GM23338 (cell line): ENCODE results near the gene STOM.

Experiments
- CREB1 ChIP-seq: fragments of 250-450 bp; sonication (Bioruptor Pico); IDR thresholded peaks from 2 replicates; pipeline ENCODE4 v1.5.0; 2020; ENCODE audit warnings: low read depth, mild to moderate bottlenecking, moderate library complexity
- EZH2 ChIP-seq: fragments of 200-600 bp; sonication (generic); IDR thresholded peaks from one replicate; pipeline ENCODE4 v1.8.0; 2017; ENCODE audit warnings: antibody characterized with exemption, mild to moderate bottlenecking, low read depth; ENCODE audit not compliant: unreplicated experiment
- EZH2phosphoT487 ChIP-seq: fragments of 200-600 bp; sonication (generic); IDR thresholded peaks from one replicate; pipeline ENCODE4 v1.8.1; 2018; ENCODE audit warnings: antibody characterized with exemption; ENCODE audit not compliant: unreplicated experiment
- JUNB ChIP-seq: IDR thresholded peaks from one replicate; pipeline ENCODE4 v1.6.1; 2016; ENCODE audit warnings: antibody characterized with exemption; ENCODE audit not compliant: unreplicated experiment
- POLR2AphosphoS5 ChIP-seq: IDR thresholded peaks from 2 replicates; pipeline ENCODE4 v1.6.1; 2016; ENCODE audit warnings: antibody characterized with exemption, low read depth
- STAT1 ChIP-seq: IDR thresholded peaks from one replicate; pipeline ENCODE4 v1.6.1; 2016; ENCODE audit warnings: antibody characterized with exemption; ENCODE audit not compliant: unreplicated experiment
- ZNF462 ChIP-seq: fragments of 250-450 bp; sonication (Bioruptor Pico); IDR thresholded peaks from 2 replicates; pipeline ENCODE4 v1.5.0; 2020; ENCODE audit warnings: mild to moderate bottlenecking, moderate library complexity
- TF ChIP-seq, protein P1 (sequence below), 2 experiments: fragments of 200-600 bp in 1 of 2; sonication (generic) in 1 of 2; conservative IDR thresholded peaks; 2 replicates each; pipeline versions ENCODE4 v1.5.1 to v1.6.1; 2016 to 2017; ENCODE audit warnings: antibody characterized with exemption in 2 of 2, low read depth in 2 of 2, mild to moderate bottlenecking in 2 of 2, moderate library complexity in 1 of 2
- TF ChIP-seq, protein P2 (sequence below): IDR thresholded peaks from one replicate; pipeline ENCODE4 v1.6.1; 2018; ENCODE audit warnings: antibody characterized with exemption; ENCODE audit not compliant: unreplicated experiment

DNA sequence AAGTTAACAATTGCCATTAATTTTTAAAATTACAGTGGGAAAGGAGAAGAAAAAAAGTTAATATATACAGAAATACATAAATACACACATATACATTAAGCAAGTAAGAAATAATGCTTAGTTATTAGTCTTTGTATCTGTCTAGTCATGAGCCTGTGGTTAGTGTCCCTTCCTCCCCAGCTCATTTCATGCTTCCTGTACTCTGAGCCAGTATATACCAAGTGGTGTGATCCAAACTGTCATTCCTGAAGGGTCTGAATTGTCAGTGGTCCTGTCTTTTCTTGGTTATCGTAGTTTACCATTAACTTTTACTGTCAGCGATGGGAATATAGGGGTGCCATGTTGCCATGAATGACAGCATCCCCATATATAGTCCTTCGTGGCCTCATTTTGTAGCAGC lies 24.2 kb upstream of the STOM start:
- no peak for TF ChIP-seq EZH2
- TF ChIP-seq, protein P1, sequence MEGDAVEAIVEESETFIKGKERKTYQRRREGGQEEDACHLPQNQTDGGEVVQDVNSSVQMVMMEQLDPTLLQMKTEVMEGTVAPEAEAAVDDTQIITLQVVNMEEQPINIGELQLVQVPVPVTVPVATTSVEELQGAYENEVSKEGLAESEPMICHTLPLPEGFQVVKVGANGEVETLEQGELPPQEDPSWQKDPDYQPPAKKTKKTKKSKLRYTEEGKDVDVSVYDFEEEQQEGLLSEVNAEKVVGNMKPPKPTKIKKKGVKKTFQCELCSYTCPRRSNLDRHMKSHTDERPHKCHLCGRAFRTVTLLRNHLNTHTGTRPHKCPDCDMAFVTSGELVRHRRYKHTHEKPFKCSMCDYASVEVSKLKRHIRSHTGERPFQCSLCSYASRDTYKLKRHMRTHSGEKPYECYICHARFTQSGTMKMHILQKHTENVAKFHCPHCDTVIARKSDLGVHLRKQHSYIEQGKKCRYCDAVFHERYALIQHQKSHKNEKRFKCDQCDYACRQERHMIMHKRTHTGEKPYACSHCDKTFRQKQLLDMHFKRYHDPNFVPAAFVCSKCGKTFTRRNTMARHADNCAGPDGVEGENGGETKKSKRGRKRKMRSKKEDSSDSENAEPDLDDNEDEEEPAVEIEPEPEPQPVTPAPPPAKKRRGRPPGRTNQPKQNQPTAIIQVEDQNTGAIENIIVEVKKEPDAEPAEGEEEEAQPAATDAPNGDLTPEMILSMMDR (conservative IDR thresholded peaks at IDR 0.05; ENCODE audit: low read depth in 2 of 2): no peak
- no peak for TF ChIP-seq CREB1 (CRISPR knock-in tag)
- TF ChIP-seq ZNF462: no peak
- TF ChIP-seq, protein P2, sequence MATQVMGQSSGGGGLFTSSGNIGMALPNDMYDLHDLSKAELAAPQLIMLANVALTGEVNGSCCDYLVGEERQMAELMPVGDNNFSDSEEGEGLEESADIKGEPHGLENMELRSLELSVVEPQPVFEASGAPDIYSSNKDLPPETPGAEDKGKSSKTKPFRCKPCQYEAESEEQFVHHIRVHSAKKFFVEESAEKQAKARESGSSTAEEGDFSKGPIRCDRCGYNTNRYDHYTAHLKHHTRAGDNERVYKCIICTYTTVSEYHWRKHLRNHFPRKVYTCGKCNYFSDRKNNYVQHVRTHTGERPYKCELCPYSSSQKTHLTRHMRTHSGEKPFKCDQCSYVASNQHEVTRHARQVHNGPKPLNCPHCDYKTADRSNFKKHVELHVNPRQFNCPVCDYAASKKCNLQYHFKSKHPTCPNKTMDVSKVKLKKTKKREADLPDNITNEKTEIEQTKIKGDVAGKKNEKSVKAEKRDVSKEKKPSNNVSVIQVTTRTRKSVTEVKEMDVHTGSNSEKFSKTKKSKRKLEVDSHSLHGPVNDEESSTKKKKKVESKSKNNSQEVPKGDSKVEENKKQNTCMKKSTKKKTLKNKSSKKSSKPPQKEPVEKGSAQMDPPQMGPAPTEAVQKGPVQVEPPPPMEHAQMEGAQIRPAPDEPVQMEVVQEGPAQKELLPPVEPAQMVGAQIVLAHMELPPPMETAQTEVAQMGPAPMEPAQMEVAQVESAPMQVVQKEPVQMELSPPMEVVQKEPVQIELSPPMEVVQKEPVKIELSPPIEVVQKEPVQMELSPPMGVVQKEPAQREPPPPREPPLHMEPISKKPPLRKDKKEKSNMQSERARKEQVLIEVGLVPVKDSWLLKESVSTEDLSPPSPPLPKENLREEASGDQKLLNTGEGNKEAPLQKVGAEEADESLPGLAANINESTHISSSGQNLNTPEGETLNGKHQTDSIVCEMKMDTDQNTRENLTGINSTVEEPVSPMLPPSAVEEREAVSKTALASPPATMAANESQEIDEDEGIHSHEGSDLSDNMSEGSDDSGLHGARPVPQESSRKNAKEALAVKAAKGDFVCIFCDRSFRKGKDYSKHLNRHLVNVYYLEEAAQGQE: no peak
- TF ChIP-seq EZH2phosphoT487: no peak
- no peak for TF ChIP-seq POLR2AphosphoS5
- TF ChIP-seq JUNB: no peak
- TF ChIP-seq STAT1: no peak
